Neural cell (in vitro differentiated cells): ENCODE data around the gene KSR2. TPM values are rescaled to one million over a fixed set of nuclear protein-coding genes. Genes with fewer than 3 reads are reported as not detected.

ENCODE experiments used
- H2AFZ ChIP-seq: fragments of 200-600, 300-800 bp; sonication (generic), shearing (Covaris generic); 2 replicates; pipeline ENCODE4 v1.6.0; 2014; ENCODE audit warnings: low read depth, mild to moderate bottlenecking, antibody characterized with exemption, low read length, moderate library complexity
- H3F3A ChIP-seq: fragments of 200-600 bp; shearing (Covaris generic); 2 replicates; pipeline ENCODE4 v1.6.1; 2016; ENCODE audit warnings: mild to moderate bottlenecking, moderate library complexity, mixed read lengths, antibody characterized with exemption, low read length; ENCODE audit not compliant: insufficient read depth, poor library complexity, severe bottlenecking
- H3K27ac ChIP-seq: fragments of 200-600, 300-800 bp; sonication (generic), shearing (Covaris generic); 2 replicates; pipeline ENCODE4 v1.5.1; 2014; ENCODE audit warnings: mild to moderate bottlenecking, low read length, moderate library complexity
- H3K27me3 ChIP-seq: fragments of 300-800, 200-600 bp; sonication (generic), shearing (Covaris generic); 2 replicates; pipeline ENCODE4 v1.6.0; 2014; ENCODE audit warnings: mild to moderate bottlenecking, low read depth, low read length, moderate library complexity; ENCODE audit not compliant: insufficient read depth
- H3K36me3 ChIP-seq: fragments of 300-800, 200-600 bp; sonication (generic), shearing (Covaris generic); 2 replicates; pipeline ENCODE4 v1.5.1; 2014; ENCODE audit warnings: mild to moderate bottlenecking, antibody characterized with exemption, low read length, moderate library complexity; ENCODE audit not compliant: insufficient read depth
- H3K4me2 ChIP-seq: fragments of 300-800, 200-600 bp; sonication (generic), shearing (Covaris generic); 2 replicates; pipeline ENCODE4 v1.6.0; 2014; ENCODE audit warnings: mild to moderate bottlenecking, low read length
- H3K4me3 ChIP-seq: fragments of 300-800, 200-600 bp; sonication (generic), shearing (Covaris generic); 2 replicates; pipeline ENCODE4 v1.5.1; 2014; ENCODE audit warnings: mild to moderate bottlenecking, low read length, moderate library complexity
- H3K79me2 ChIP-seq: fragments of 200-600 bp; shearing (Covaris generic); replicated peaks from 2 replicates; pipeline ENCODE4 v1.6.0; 2014; ENCODE audit warnings: mild to moderate bottlenecking, low read length, moderate library complexity; ENCODE audit not compliant: insufficient read depth
- H3K9ac ChIP-seq: fragments of 300-800, 200-600 bp; sonication (generic), shearing (Covaris generic); 2 replicates; pipeline ENCODE4 v1.6.1; 2016; ENCODE audit warnings: mild to moderate bottlenecking, low read length, mixed read lengths
- H3K9me2 ChIP-seq: fragments of 200-600 bp; shearing (Covaris generic); 2 replicates; pipeline ENCODE4 v1.6.1; 2016; ENCODE audit warnings: mild to moderate bottlenecking, low read length, mixed read lengths; ENCODE audit not compliant: insufficient read depth
- H3K9me3 ChIP-seq: fragments of 200-600, 300-800 bp; sonication (generic), shearing (Covaris generic); 2 replicates; pipeline ENCODE4 v1.6.1; 2016; ENCODE audit warnings: mild to moderate bottlenecking, mixed run types, low read length, moderate library complexity, mixed read lengths
- H4K20me1 ChIP-seq: fragments of 200-600 bp; shearing (Covaris generic); 2 replicates; pipeline ENCODE4 v1.6.1; 2016; ENCODE audit warnings: mild to moderate bottlenecking, mixed run types; ENCODE audit not compliant: insufficient read depth
- EP300 ChIP-seq: fragments of 450-650 bp; conservative IDR thresholded peaks from 2 replicates; pipeline ENCODE4 v1.6.1; 2014; ENCODE audit warnings: antibody characterized with exemption, mild to moderate bottlenecking, moderate library complexity; ENCODE audit not compliant: poor library complexity, severe bottlenecking
- EZH2 ChIP-seq: fragments of 200-600, 300-800 bp; shearing (Covaris generic), sonication (generic); IDR thresholded peaks from 2 replicates; pipeline ENCODE4 v1.6.1; 2014; ENCODE audit warnings: antibody characterized with exemption, low read length, borderline replicate concordance, mild to moderate bottlenecking; ENCODE audit not compliant: insufficient read depth, poor library complexity, severe bottlenecking
- MXI1 ChIP-seq: fragments of 450-650 bp; conservative IDR thresholded peaks from 2 replicates; pipeline ENCODE4 v1.6.1; 2014; ENCODE audit warnings: antibody characterized with exemption, mild to moderate bottlenecking; ENCODE audit not compliant: poor library complexity, severe bottlenecking
- POLR2AphosphoS5 ChIP-seq: IDR thresholded peaks from 2 replicates; pipeline ENCODE4 v1.6.1; 2012
- RAD21 ChIP-seq: fragments of 450-650 bp; conservative IDR thresholded peaks from 2 replicates; pipeline ENCODE4 v1.6.1; 2014; ENCODE audit warnings: antibody characterized with exemption, mild to moderate bottlenecking, moderate library complexity
- SMC3 ChIP-seq: fragments of 450-650 bp; conservative IDR thresholded peaks from 2 replicates; pipeline ENCODE4 v1.6.1; 2014; ENCODE audit warnings: antibody characterized with exemption, mild to moderate bottlenecking, moderate library complexity; ENCODE audit not compliant: poor library complexity
- TAF1 ChIP-seq: IDR thresholded peaks from 2 replicates; pipeline ENCODE4 v1.6.1; 2012; ENCODE audit warnings: low read depth
- polyA plus RNA-seq: library from polyadenylated mRNA; depleted of rRNA; stranded (reverse); fragments of >200 nt; gene quantifications from 2 replicates; pipeline ENCODE4 v1.2.3, GENCODE V29; 2014
- TF ChIP-seq, protein P1 (sequence below): fragments of 450-650 bp; IDR thresholded peaks from 2 replicates; pipeline ENCODE4 v1.5.1; 2014; ENCODE audit warnings: antibody characterized with exemption, mild to moderate bottlenecking, moderate library complexity; ENCODE audit not compliant: poor library complexity, severe bottlenecking
- TF ChIP-seq, protein P2 (sequence below): IDR thresholded peaks from 2 replicates; pipeline ENCODE4 v1.6.1; 2012; ENCODE audit warnings: borderline replicate concordance

The KSR2 gene
- polyA plus RNA-seq, 1 donor from 2014 or later = 3.0 TPM

DNA sequence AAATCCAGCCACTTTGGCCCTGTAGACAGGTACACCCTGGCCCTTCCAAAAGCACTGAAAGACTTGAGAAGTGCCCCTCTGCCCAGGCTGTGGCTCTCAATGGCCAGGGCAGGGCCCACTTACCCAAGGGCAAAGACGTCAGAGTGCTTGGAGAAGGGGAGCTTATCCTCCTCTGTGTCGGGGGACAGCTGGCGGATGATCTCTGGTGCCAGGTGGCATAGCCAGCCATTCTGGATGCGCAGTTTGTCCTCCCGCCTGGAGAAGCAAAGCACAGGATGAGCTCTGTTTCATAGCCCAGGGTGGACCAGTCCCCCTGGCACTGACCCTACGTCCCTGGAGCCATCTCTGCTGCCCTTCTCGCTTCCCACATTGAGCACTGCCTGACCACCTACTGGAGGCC lies 492.4 kb downstream of the KSR2 start:
- TF ChIP-seq, protein P1, sequence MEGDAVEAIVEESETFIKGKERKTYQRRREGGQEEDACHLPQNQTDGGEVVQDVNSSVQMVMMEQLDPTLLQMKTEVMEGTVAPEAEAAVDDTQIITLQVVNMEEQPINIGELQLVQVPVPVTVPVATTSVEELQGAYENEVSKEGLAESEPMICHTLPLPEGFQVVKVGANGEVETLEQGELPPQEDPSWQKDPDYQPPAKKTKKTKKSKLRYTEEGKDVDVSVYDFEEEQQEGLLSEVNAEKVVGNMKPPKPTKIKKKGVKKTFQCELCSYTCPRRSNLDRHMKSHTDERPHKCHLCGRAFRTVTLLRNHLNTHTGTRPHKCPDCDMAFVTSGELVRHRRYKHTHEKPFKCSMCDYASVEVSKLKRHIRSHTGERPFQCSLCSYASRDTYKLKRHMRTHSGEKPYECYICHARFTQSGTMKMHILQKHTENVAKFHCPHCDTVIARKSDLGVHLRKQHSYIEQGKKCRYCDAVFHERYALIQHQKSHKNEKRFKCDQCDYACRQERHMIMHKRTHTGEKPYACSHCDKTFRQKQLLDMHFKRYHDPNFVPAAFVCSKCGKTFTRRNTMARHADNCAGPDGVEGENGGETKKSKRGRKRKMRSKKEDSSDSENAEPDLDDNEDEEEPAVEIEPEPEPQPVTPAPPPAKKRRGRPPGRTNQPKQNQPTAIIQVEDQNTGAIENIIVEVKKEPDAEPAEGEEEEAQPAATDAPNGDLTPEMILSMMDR = no peak
- TF ChIP-seq TAF1 (no peak), EZH2 (no peak), MXI1 (no peak)
- H3K4me2 ChIP-seq = no peak overlapping the region
- H3K79me2 ChIP-seq = no peaks in the 10 kb centered on the region
- H3K27me3 ChIP-seq = no peaks in the 10 kb centered on the region
- H3K27ac ChIP-seq = no peak overlapping the region
- H3F3A ChIP-seq = no peaks in the 10 kb centered on the region
- peaks cover 6% of the 10 kb centered on the region for H3K36me3 ChIP-seq
- no peaks in the 10 kb centered on the region for H4K20me1 ChIP-seq
- no peak overlapping the region for H2AFZ ChIP-seq
- H3K4me3 ChIP-seq = no peak overlapping the region
- H3K9ac ChIP-seq = no peak overlapping the region
- H3K9me3 ChIP-seq = no peaks in the 10 kb centered on the region
- H3K9me2 ChIP-seq = no peaks in the 10 kb centered on the region

DNA sequence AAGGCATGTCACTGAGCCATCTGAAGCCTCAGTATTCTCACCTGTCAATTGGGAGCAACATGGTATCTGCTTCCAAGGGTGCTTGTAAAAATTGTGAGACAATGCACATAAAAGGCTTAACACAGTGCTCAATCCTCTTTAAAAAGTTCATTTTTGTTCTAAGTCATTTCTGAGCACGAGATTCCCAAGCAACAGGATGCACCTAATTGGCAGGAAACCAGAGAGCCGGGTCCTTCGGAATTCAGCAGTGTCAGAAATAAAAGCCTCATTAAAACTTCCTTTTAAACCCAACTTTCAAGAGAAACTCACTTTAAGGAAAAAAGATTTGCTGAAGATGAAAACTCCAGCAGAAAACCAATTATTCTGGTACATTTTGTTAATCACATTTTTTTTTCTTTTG lies 494.9 kb downstream of the KSR2 start:
- Histone ChIP-seq H3K79me2 (no peaks in the 10 kb centered on the region), H3K27ac (no peak overlapping the region), H3K9ac (no peak overlapping the region), H3K9me3 (no peaks in the 10 kb centered on the region), H3K4me3 (no peak overlapping the region), H3K36me3 (peaks cover 11% of the 10 kb centered on the region), H3K9me2 (no peaks in the 10 kb centered on the region), H2AFZ (no peak overlapping the region), H3K4me2 (no peak overlapping the region), H4K20me1 (no peaks in the 10 kb centered on the region), H3F3A (no peaks in the 10 kb centered on the region), H3K27me3 (no peaks in the 10 kb centered on the region)
- TF ChIP-seq POLR2AphosphoS5 (no peak), EZH2 (no peak), SMC3 (no peak), EP300 (no peak), TAF1 (no peak), MXI1 (no peak), RAD21 (no peak)
- TF ChIP-seq, protein P2, sequence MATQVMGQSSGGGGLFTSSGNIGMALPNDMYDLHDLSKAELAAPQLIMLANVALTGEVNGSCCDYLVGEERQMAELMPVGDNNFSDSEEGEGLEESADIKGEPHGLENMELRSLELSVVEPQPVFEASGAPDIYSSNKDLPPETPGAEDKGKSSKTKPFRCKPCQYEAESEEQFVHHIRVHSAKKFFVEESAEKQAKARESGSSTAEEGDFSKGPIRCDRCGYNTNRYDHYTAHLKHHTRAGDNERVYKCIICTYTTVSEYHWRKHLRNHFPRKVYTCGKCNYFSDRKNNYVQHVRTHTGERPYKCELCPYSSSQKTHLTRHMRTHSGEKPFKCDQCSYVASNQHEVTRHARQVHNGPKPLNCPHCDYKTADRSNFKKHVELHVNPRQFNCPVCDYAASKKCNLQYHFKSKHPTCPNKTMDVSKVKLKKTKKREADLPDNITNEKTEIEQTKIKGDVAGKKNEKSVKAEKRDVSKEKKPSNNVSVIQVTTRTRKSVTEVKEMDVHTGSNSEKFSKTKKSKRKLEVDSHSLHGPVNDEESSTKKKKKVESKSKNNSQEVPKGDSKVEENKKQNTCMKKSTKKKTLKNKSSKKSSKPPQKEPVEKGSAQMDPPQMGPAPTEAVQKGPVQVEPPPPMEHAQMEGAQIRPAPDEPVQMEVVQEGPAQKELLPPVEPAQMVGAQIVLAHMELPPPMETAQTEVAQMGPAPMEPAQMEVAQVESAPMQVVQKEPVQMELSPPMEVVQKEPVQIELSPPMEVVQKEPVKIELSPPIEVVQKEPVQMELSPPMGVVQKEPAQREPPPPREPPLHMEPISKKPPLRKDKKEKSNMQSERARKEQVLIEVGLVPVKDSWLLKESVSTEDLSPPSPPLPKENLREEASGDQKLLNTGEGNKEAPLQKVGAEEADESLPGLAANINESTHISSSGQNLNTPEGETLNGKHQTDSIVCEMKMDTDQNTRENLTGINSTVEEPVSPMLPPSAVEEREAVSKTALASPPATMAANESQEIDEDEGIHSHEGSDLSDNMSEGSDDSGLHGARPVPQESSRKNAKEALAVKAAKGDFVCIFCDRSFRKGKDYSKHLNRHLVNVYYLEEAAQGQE = no peak
- TF ChIP-seq, protein P1 = no peak
